BJ (cell line): ENCODE results near the gene RAB42. TPM values are rescaled to one million over a fixed set of nuclear protein-coding genes. Genes with fewer than 3 reads are reported as not detected.
"Not testable (repeated sequence)": the region's sequence is repeated elsewhere in the genome, so short reads cannot be mapped to it uniquely, and the experiment has no call there.

ENCODE experiments used
- CTCF ChIA-PET: fragments of 350-600 bp; formaldehyde crosslinking; extraction: SDS; loops from one replicate; lab custom pipeline; 2021; ENCODE audit warnings: antibody characterized with exemption, inconsistent platforms; lab: Yijun Ruan, JAX
- POLR2A ChIA-PET: fragments of 300-600 bp; sonication (Branson Sonifier 250); formaldehyde crosslinking; extraction: SDS; loops from one replicate; lab custom pipeline; 2021; ENCODE audit warnings: antibody characterized with exemption; lab: Charles Lee
- DNase-seq: peaks from one replicate; pipeline ENCODE4 v3.0.0-alpha.2; 2011; ENCODE audit warnings: low read depth
- H3K27me3 ChIP-seq: 2 replicates; pipeline ENCODE4 v1.6.0; 2011; ENCODE audit warnings: low read length; ENCODE audit not compliant: control insufficient read depth, insufficient read depth
- H3K36me3 ChIP-seq: 2 replicates; pipeline ENCODE4 v1.5.1; 2011; ENCODE audit warnings: low read length; ENCODE audit not compliant: control insufficient read depth, insufficient read depth
- H3K4me3 ChIP-seq: 2 replicates; pipeline ENCODE4 v1.5.1; 2011; ENCODE audit warnings: low read depth, mild to moderate bottlenecking, control low read depth, low read length
- CTCF ChIP-seq: IDR thresholded peaks from 2 replicates; pipeline ENCODE4 v1.5.1; 2011; ENCODE audit warnings: low read depth, mild to moderate bottlenecking, control low read depth, inconsistent platforms, low read length, moderate library complexity; ENCODE audit not compliant: insufficient read depth
- polyA plus RNA-seq: library from polyadenylated mRNA; depleted of rRNA; stranded (reverse); fragments of >200 nt; gene quantifications from 2 replicates; pipeline ENCODE4 v1.2.3, GENCODE V29; 2011

Gene RAB42
- polyA plus RNA-seq, 1 experiment = 2.8 TPM

DNA sequence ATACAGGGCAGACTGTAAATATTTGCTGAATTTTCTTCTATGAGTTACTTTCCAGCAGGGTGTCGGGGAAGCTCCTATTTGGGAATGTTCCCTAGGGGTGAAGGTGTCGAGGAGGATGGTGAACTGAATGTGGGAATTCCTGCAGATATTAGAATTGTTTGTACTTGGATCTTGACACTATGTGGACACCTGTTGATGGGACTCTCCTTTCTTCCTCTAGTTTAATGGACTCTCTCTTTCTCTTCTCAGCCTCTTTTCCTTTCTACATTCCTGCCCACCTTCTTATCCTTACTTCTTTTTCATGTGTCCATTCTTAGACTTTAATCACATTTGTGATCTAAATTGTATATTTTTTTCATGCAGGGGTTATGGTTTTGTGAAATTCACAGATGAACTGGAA is 25.1 kb upstream of the RAB42 start:
- CTCF ChIA-PET = no interaction called here
- no peak overlapping the region for H3K4me3 ChIP-seq
- TF ChIP-seq CTCF = no peak
- DNase-seq = no peak
- peaks cover 14% of the 10 kb centered on the region for H3K36me3 ChIP-seq
- no peaks in the 10 kb centered on the region for H3K27me3 ChIP-seq
- POLR2A ChIA-PET = no interaction called here

DNA sequence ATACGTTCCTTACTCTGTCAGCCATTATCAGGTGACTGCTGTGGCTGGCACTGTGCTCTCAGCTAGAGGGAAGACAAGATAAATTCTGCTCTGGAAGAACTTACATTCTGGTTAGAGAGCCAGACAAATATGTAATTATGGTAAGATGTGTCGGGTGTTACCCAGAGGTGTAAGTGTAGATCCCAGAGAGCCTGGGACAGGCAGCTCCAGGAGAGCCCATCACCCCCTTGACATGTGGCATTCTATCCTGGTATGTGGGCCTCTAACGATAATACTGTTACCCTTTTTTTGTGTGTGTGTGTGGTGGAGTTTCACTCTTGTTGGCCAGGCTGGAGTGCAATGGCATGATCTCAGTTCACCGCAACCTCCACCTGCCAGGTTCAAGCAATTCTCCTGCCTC is 20.2 kb upstream of the RAB42 start:
- ChIA-PET CTCF (interaction anchor here (0.6 kb wide), 1 partner anchor 76 kb away, joined by 8 read pairs; no protein-coding TSS in a partner anchor), POLR2A (no interaction called here)
- H3K36me3 ChIP-seq = peaks cover 12% of the 10 kb centered on the region
- no peak for TF ChIP-seq CTCF
- no peak for DNase-seq
- no peaks in the 10 kb centered on the region for H3K27me3 ChIP-seq
- H3K4me3 ChIP-seq = no peak overlapping the region

- DNase-seq, CTCF ChIA-PET, POLR2A ChIA-PET, H3K27me3 ChIP-seq, H3K4me3 ChIP-seq: not testable (repeated sequence)
- H3K36me3 ChIP-seq = peaks cover 13% of the 10 kb centered on the region
Measured at GRCh38 chr1:28572891-28573290, 19.2 kb upstream of the RAB42 start.

DNA sequence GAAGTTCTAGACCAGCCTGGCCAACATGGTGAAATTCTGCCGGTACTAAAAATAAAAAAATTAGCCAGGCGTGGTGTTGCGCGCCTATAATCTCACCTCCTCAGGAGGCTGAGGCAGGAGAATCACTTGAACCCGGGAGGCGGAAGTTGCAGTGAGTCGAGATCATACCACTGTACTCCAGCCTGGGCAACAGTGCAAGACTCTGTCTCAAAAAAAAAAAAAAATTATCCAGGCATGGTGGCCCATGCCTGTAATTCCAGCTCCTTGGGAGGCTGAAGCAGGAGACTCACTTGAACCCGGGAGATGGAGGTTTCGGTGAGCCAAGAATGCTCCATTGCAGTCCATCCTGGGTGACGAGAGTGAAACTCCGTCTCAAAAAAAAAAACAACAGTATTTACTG is 18.5 kb upstream of the RAB42 start:
- Histone ChIP-seq H3K27me3 (no peaks in the 10 kb centered on the region), H3K36me3 (peaks cover 12% of the 10 kb centered on the region), H3K4me3 (no peak overlapping the region)
- CTCF ChIA-PET = no interaction called here
- no peak for TF ChIP-seq CTCF
- DNase-seq = no peak
- POLR2A ChIA-PET = no interaction called here

GRCh38 chr1:28577052-28577678 is 14.9 kb upstream of the RAB42 start:
- no peaks in the 10 kb centered on the region for H3K27me3 ChIP-seq
- no peak for TF ChIP-seq CTCF
- POLR2A ChIA-PET = interaction anchor here (0.5 to 0.6 kb wide), 2 partner anchors 162 to 838 kb away, joined by 4 to 6 read pairs; no protein-coding TSS in a partner anchor
- peaks cover 15% of the 10 kb centered on the region for H3K36me3 ChIP-seq
- CTCF ChIA-PET = interaction anchor here (1.2 kb wide), 1 partner anchor 25 kb away, joined by 4 read pairs; no protein-coding TSS in a partner anchor
- DNase-seq = no peak
- no peak overlapping the region for H3K4me3 ChIP-seq
